Measurements from ENCODE around the gene NFKBIE.
A peak's percentile ranks its signal among the peaks of the same experiment; 100 is the strongest.

The NFKBIE gene

GRCh38 chr6:44219815-44220784 lies 45.3 kb downstream of the NFKBIE start:
- no peak for DNase-seq (ENCODE audit: extremely low read depth, insufficient read length)
- TF ChIP-seq, protein P1, sequence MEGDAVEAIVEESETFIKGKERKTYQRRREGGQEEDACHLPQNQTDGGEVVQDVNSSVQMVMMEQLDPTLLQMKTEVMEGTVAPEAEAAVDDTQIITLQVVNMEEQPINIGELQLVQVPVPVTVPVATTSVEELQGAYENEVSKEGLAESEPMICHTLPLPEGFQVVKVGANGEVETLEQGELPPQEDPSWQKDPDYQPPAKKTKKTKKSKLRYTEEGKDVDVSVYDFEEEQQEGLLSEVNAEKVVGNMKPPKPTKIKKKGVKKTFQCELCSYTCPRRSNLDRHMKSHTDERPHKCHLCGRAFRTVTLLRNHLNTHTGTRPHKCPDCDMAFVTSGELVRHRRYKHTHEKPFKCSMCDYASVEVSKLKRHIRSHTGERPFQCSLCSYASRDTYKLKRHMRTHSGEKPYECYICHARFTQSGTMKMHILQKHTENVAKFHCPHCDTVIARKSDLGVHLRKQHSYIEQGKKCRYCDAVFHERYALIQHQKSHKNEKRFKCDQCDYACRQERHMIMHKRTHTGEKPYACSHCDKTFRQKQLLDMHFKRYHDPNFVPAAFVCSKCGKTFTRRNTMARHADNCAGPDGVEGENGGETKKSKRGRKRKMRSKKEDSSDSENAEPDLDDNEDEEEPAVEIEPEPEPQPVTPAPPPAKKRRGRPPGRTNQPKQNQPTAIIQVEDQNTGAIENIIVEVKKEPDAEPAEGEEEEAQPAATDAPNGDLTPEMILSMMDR (IDR thresholded peaks at IDR 0.05; ENCODE audit: insufficient read depth, low read length, poor library complexity, severe bottlenecking) = no peak
- H3K36me3 ChIP-seq (ENCODE audit: control insufficient read depth, insufficient read depth, low read length) = no peaks in the 10 kb centered on the region
- peak overlapping the region; percentile 70 for H3K4me3 ChIP-seq (replicated peaks; ENCODE audit: low read depth, low read length)
- no peaks in the 10 kb centered on the region for H3K27me3 ChIP-seq (replicated peaks; ENCODE audit: control insufficient read depth, insufficient read depth, low read length)

GRCh38 chr6:44219053-44219814 lies 46.1 kb downstream of the NFKBIE start:
- peak; percentile 86 for DNase-seq (ENCODE audit: extremely low read depth, insufficient read length)
- peak overlapping the region; percentile 70 for H3K4me3 ChIP-seq (replicated peaks; ENCODE audit: low read depth, low read length)
- H3K27me3 ChIP-seq (replicated peaks; ENCODE audit: control insufficient read depth, insufficient read depth, low read length) = no peaks in the 10 kb centered on the region
- TF ChIP-seq, protein P1 (IDR thresholded peaks at IDR 0.05; ENCODE audit: insufficient read depth, low read length, poor library complexity, severe bottlenecking) = no peak
- H3K36me3 ChIP-seq (ENCODE audit: control insufficient read depth, insufficient read depth, low read length) = no peaks in the 10 kb centered on the region

- no peak for DNase-seq (ENCODE audit: extremely low read depth, insufficient read length)
- Histone ChIP-seq H3K4me3 (replicated peaks; ENCODE audit: low read depth, low read length) (no peak overlapping the region), H3K27me3 (replicated peaks; ENCODE audit: control insufficient read depth, insufficient read depth, low read length) (no peaks in the 10 kb centered on the region), H3K36me3 (ENCODE audit: control insufficient read depth, insufficient read depth, low read length) (no peaks in the 10 kb centered on the region)
- TF ChIP-seq, protein P1 (IDR thresholded peaks at IDR 0.05; ENCODE audit: insufficient read depth, low read length, poor library complexity, severe bottlenecking) = no peak
Measured at GRCh38 chr6:44217332-44218143, 47.8 kb downstream of the NFKBIE start.

GRCh38 chr6:44216677-44217331 lies 48.5 kb downstream of the NFKBIE start, which contains the start of gene MYMX:
MYMX (plus strand) TSS chr6:44216926; CDS start chr6:44217472, 546 bp downstream.
- TF ChIP-seq, protein P1 (IDR thresholded peaks at IDR 0.05; ENCODE audit: insufficient read depth, low read length, poor library complexity, severe bottlenecking) = no peak
- DNase-seq (ENCODE audit: extremely low read depth, insufficient read length) = no peak
- H3K4me3 ChIP-seq (replicated peaks; ENCODE audit: low read depth, low read length) = no peak within 1 kb of the TSS
- no peaks in the 10 kb centered on the region for H3K36me3 ChIP-seq (ENCODE audit: control insufficient read depth, insufficient read depth, low read length)
- no peaks in the 10 kb centered on the region for H3K27me3 ChIP-seq (replicated peaks; ENCODE audit: control insufficient read depth, insufficient read depth, low read length)

- no peaks in the 10 kb centered on the region for H3K27me3 ChIP-seq (replicated peaks; ENCODE audit: control insufficient read depth, insufficient read depth, low read length)
- TF ChIP-seq, protein P1 (IDR thresholded peaks at IDR 0.05; ENCODE audit: insufficient read depth, low read length, poor library complexity, severe bottlenecking) = no peak
- DNase-seq (ENCODE audit: extremely low read depth, insufficient read length) = no peak
- H3K36me3 ChIP-seq (ENCODE audit: control insufficient read depth, insufficient read depth, low read length) = no peaks in the 10 kb centered on the region
- no peak overlapping the region for H3K4me3 ChIP-seq (replicated peaks; ENCODE audit: low read depth, low read length)
Measured at GRCh38 chr6:44214307-44214706, 51.0 kb downstream of the NFKBIE start.
